ENCODE measurements around the gene ST8SIA5.

Gene ST8SIA5

DNA sequence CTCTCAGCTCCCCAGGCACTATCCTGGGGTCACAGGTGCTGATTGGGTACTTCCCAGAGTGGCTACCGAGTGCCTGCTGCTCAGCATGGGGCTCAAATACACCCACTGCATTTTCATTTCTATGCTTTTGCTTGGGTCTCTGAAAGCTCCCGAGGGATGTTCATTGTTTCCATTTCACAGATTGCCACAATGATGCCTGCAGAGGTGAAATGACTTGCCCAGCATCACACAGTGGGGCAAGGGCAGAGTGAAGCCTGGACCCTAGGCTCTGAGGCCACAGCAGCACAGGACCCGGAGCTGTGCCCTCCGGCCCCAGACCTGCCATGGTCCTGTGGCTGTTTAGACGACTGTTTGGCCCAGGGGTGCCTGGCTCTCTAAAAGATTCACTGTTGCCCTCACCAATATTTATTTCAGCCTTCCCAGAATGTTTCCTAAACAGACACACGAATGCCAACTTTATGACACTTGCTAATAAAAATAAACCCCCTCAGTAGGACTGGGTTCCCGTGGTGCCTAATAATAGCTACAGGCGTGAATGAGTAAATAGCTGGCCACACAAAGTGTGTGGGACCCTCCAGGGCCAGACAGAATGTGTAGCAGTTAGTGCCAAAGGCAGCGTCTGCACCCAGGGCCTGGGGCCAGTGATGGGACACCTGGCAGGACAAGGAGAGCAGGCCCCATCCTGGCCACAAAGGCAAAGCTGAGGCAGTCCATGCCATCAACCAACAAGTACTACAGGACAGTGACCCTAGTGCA, 11.5 kb upstream of the ST8SIA5 start (continued):
- TF ChIP-seq, protein P1, sequence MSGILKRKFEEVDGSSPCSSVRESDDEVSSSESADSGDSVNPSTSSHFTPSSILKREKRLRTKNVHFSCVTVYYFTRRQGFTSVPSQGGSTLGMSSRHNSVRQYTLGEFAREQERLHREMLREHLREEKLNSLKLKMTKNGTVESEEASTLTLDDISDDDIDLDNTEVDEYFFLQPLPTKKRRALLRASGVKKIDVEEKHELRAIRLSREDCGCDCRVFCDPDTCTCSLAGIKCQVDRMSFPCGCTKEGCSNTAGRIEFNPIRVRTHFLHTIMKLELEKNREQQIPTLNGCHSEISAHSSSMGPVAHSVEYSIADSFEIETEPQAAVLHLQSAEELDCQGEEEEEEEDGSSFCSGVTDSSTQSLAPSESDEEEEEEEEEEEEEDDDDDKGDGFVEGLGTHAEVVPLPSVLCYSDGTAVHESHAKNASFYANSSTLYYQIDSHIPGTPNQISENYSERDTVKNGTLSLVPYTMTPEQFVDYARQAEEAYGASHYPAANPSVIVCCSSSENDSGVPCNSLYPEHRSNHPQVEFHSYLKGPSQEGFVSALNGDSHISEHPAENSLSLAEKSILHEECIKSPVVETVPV (CRISPR knock-in tag; IDR thresholded peaks at IDR 0.05) = no peak
- no peak for TF ChIP-seq ISL1 (CRISPR knock-in tag; IDR thresholded peaks at IDR 0.05)
- TF ChIP-seq OSR1 (CRISPR knock-in tag; IDR thresholded peaks at IDR 0.05) = no peak
- no peak for TF ChIP-seq PPARA (CRISPR knock-in tag; IDR thresholded peaks at IDR 0.05; ENCODE audit: borderline replicate concordance)
- no peak for TF ChIP-seq ZFP3 (CRISPR knock-in tag; IDR thresholded peaks at IDR 0.05)

DNA sequence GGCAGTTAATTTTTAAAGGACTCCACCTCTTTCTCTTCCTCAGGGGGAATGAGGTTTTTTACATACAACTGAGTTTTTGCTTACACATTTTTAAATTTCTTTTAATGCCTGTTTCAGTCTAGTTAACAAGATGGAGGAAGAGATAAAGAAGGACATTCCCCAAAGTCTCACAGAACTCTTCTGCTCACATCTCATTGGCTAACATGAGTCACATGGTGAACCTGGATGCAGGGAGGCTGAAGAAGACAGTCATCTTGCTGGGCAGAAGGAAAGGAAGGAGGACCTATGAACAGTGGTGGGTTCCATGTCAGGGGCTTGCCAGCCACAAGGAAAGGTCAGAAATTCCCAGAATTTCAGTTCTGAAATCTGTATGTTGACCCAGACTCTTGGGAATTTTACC, 10.4 kb upstream of the ST8SIA5 start:
- no peak for ATAC-seq

DNA sequence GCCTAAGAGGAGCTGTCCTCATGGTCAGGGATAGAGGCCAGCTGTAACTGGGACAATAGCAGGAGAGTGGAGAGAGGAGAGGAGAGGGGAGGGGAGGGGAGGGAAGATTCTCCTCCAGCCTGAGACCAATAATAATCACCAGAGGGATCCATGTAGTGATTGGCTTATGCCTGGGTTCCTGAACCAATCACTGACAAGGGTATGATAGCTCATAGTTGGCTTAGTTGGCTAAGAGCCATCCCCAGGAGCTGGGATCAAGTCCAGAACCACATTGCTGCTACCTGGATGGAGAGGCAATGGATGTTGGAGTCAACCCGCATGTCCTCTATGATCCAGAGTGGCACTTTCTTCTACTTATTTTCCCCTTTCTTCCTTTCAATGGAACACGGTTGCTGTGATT, 7.7 kb upstream of the ST8SIA5 start:
- no peak for ATAC-seq
- TF ChIP-seq BACH2 (CRISPR knock-in tag; IDR thresholded peaks at IDR 0.05; ENCODE audit: borderline replicate concordance) (no peak), GLIS3 (CRISPR knock-in tag; IDR thresholded peaks at IDR 0.05) (no peak), CSDC2 (CRISPR knock-in tag; IDR thresholded peaks at IDR 0.05) (no peak), SNAI2 (CRISPR knock-in tag; IDR thresholded peaks at IDR 0.05) (no peak), ZNF565 (CRISPR knock-in tag; conservative IDR thresholded peaks at IDR 0.05; ENCODE audit: low read depth) (no peak), RARB (CRISPR knock-in tag; IDR thresholded peaks at IDR 0.05) (no peak), ZFP3 (CRISPR knock-in tag; IDR thresholded peaks at IDR 0.05) (no peak), ZC3H10 (CRISPR knock-in tag; IDR thresholded peaks at IDR 0.05) (no peak), ZFP30 (CRISPR knock-in tag; IDR thresholded peaks at IDR 0.05) (no peak), ARNTL (CRISPR knock-in tag; IDR thresholded peaks at IDR 0.05; ENCODE audit: borderline replicate concordance, low read depth) (no peak), ESRRG (CRISPR knock-in tag; IDR thresholded peaks at IDR 0.05) (no peak)
- TF ChIP-seq, protein P2, sequence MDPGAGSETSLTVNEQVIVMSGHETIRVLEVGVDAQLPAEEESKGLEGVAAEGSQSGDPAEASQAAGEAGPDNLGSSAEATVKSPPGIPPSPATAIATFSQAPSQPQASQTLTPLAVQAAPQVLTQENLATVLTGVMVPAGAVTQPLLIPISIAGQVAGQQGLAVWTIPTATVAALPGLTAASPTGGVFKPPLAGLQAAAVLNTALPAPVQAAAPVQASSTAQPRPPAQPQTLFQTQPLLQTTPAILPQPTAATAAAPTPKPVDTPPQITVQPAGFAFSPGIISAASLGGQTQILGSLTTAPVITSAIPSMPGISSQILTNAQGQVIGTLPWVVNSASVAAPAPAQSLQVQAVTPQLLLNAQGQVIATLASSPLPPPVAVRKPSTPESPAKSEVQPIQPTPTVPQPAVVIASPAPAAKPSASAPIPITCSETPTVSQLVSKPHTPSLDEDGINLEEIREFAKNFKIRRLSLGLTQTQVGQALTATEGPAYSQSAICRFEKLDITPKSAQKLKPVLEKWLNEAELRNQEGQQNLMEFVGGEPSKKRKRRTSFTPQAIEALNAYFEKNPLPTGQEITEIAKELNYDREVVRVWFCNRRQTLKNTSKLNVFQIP (CRISPR knock-in tag; IDR thresholded peaks at IDR 0.05; ENCODE audit: borderline replicate concordance, low read depth) = no peak
- TF ChIP-seq, protein P3, sequence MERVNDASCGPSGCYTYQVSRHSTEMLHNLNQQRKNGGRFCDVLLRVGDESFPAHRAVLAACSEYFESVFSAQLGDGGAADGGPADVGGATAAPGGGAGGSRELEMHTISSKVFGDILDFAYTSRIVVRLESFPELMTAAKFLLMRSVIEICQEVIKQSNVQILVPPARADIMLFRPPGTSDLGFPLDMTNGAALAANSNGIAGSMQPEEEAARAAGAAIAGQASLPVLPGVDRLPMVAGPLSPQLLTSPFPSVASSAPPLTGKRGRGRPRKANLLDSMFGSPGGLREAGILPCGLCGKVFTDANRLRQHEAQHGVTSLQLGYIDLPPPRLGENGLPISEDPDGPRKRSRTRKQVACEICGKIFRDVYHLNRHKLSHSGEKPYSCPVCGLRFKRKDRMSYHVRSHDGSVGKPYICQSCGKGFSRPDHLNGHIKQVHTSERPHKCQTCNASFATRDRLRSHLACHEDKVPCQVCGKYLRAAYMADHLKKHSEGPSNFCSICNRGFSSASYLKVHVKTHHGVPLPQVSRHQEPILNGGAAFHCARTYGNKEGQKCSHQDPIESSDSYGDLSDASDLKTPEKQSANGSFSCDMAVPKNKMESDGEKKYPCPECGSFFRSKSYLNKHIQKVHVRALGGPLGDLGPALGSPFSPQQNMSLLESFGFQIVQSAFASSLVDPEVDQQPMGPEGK (CRISPR knock-in tag; IDR thresholded peaks at IDR 0.05; ENCODE audit: borderline replicate concordance) = no peak
- TF ChIP-seq, protein P4, sequence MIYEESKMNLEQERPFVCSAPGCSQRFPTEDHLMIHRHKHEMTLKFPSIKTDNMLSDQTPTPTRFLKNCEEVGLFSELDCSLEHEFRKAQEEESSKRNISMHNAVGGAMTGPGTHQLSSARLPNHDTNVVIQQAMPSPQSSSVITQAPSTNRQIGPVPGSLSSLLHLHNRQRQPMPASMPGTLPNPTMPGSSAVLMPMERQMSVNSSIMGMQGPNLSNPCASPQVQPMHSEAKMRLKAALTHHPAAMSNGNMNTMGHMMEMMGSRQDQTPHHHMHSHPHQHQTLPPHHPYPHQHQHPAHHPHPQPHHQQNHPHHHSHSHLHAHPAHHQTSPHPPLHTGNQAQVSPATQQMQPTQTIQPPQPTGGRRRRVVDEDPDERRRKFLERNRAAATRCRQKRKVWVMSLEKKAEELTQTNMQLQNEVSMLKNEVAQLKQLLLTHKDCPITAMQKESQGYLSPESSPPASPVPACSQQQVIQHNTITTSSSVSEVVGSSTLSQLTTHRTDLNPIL (CRISPR knock-in tag; IDR thresholded peaks at IDR 0.05; ENCODE audit: low read depth) = no peak

More for the DNA sequence above, 10.4 kb upstream of the ST8SIA5 start:
- TF ChIP-seq, protein P2 (CRISPR knock-in tag; IDR thresholded peaks at IDR 0.05; ENCODE audit: borderline replicate concordance, low read depth) = no peak
- no peak for TF ChIP-seq ISL1 (CRISPR knock-in tag; IDR thresholded peaks at IDR 0.05)
- no peak for TF ChIP-seq GLIS3 (CRISPR knock-in tag; IDR thresholded peaks at IDR 0.05)
- TF ChIP-seq, protein P1 (CRISPR knock-in tag; IDR thresholded peaks at IDR 0.05) = no peak
- no peak for TF ChIP-seq ZFP30 (CRISPR knock-in tag; IDR thresholded peaks at IDR 0.05)
- TF ChIP-seq, protein P5, sequence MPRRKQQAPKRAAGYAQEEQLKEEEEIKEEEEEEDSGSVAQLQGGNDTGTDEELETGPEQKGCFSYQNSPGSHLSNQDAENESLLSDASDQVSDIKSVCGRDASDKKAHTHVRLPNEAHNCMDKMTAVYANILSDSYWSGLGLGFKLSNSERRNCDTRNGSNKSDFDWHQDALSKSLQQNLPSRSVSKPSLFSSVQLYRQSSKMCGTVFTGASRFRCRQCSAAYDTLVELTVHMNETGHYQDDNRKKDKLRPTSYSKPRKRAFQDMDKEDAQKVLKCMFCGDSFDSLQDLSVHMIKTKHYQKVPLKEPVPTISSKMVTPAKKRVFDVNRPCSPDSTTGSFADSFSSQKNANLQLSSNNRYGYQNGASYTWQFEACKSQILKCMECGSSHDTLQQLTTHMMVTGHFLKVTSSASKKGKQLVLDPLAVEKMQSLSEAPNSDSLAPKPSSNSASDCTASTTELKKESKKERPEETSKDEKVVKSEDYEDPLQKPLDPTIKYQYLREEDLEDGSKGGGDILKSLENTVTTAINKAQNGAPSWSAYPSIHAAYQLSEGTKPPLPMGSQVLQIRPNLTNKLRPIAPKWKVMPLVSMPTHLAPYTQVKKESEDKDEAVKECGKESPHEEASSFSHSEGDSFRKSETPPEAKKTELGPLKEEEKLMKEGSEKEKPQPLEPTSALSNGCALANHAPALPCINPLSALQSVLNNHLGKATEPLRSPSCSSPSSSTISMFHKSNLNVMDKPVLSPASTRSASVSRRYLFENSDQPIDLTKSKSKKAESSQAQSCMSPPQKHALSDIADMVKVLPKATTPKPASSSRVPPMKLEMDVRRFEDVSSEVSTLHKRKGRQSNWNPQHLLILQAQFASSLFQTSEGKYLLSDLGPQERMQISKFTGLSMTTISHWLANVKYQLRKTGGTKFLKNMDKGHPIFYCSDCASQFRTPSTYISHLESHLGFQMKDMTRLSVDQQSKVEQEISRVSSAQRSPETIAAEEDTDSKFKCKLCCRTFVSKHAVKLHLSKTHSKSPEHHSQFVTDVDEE (CRISPR knock-in tag; IDR thresholded peaks at IDR 0.05) = no peak
- TF ChIP-seq ZNF565 (CRISPR knock-in tag; conservative IDR thresholded peaks at IDR 0.05; ENCODE audit: low read depth) = no peak
- TF ChIP-seq CSDC2 (CRISPR knock-in tag; IDR thresholded peaks at IDR 0.05) = no peak
- no peak for TF ChIP-seq ZFP3 (CRISPR knock-in tag; IDR thresholded peaks at IDR 0.05)
- TF ChIP-seq ZNF70 (CRISPR knock-in tag; IDR thresholded peaks at IDR 0.05) = no peak
- no peak for TF ChIP-seq ARNTL (CRISPR knock-in tag; IDR thresholded peaks at IDR 0.05; ENCODE audit: borderline replicate concordance, low read depth)
- no peak for TF ChIP-seq PPARA (CRISPR knock-in tag; IDR thresholded peaks at IDR 0.05; ENCODE audit: borderline replicate concordance)
- no peak for TF ChIP-seq TCF4 (CRISPR knock-in tag; IDR thresholded peaks at IDR 0.05; ENCODE audit: borderline replicate concordance)
- no peak for TF ChIP-seq BACH2 (CRISPR knock-in tag; IDR thresholded peaks at IDR 0.05; ENCODE audit: borderline replicate concordance)

Measured in SK-N-SH treated with all-trans-retinoic acid at 6 μM for 48 hours (cell line).